GM21737 (cell line): ENCODE data around the gene RBM41.
"Not testable (repeated sequence)": the region's sequence is repeated elsewhere in the genome, so short reads cannot be mapped to it uniquely, and the experiment has no call there.

Source experiments
- ATAC-seq: cut with Tn5 transposase; IDR thresholded peaks from one replicate; pipeline ENCODE4 v1.9.1; 2021; ENCODE audit warnings: mild to moderate bottlenecking, moderate library complexity; ENCODE audit not compliant: unreplicated experiment

Gene RBM41

GRCh38 chrX:107118322-107119147 lies at the start of gene RBM41:
RBM41 (minus strand) TSS chrX:107118822; CDS start chrX:107118773, 49 bp downstream.
- peak; percentile 100 for ATAC-seq

GRCh38 chrX:107168257-107168656 lies 49.6 kb upstream of the RBM41 start:
- no peak for ATAC-seq

GRCh38 chrX:107167163-107167921 lies 48.7 kb upstream of the RBM41 start:
- ATAC-seq, result no peak

- ATAC-seq, result not testable (repeated sequence)
These were observed 39.0 kb upstream of the RBM41 start for GRCh38 chrX:107157618-107158017.

GRCh38 chrX:107155621-107156430 lies 37.2 kb upstream of the RBM41 start:
- ATAC-seq, result not testable (repeated sequence)

- ATAC-seq, result no peak
These were observed 36.4 kb upstream of the RBM41 start for GRCh38 chrX:107154787-107155620.

- ATAC-seq, result no peak
These were observed 34.4 kb upstream of the RBM41 start for GRCh38 chrX:107153005-107153404.

GRCh38 chrX:107146670-107147069 lies 28.0 kb upstream of the RBM41 start:
- no peak for ATAC-seq

- no peak for ATAC-seq
These were observed 17.3 kb upstream of the RBM41 start for GRCh38 chrX:107135965-107136307.

GRCh38 chrX:107135049-107135964 lies 16.7 kb upstream of the RBM41 start:
- ATAC-seq, result no peak

GRCh38 chrX:107123750-107124149 lies 5.1 kb upstream of the RBM41 start:
- no peak for ATAC-seq

GRCh38 chrX:107119283-107119682 lies 661 bp upstream of the RBM41 start:
- ATAC-seq, result no peak

- ATAC-seq, result peak; percentile 4
These were observed 665 bp downstream of the RBM41 start for GRCh38 chrX:107117993-107118321.

- no peak for ATAC-seq
These were observed 11.2 kb downstream of the RBM41 start for GRCh38 chrX:107107459-107107858.

GRCh38 chrX:107102980-107103379 lies 15.6 kb downstream of the RBM41 start:
- ATAC-seq, result no peak

GRCh38 chrX:107076158-107076557 lies 42.5 kb downstream of the RBM41 start:
- ATAC-seq, result no peak

GRCh38 chrX:107057731-107058130 lies 60.9 kb downstream of the RBM41 start:
- not testable (repeated sequence) for ATAC-seq

- no peak for ATAC-seq
These were observed 63.6 kb downstream of the RBM41 start for GRCh38 chrX:107054978-107055377.

- no peak for ATAC-seq
These were observed 68.4 kb downstream of the RBM41 start for GRCh38 chrX:107050195-107050709.
